Mucosa of descending colon (tissue), 3 donors: ENCODE results near the gene MPL. TPM values are rescaled to one million over a fixed set of nuclear protein-coding genes. Genes with fewer than 3 reads are reported as not detected.

ENCODE experiments used
- ATAC-seq: fragments of 200-7000 bp; cut with Tn5 transposase; one replicate; pipeline ENCODE4 v1.9.1; 2020; ENCODE audit warnings: mild to moderate bottlenecking, moderate library complexity
- DNase-seq, 3 donors: peaks; one replicate each; pipeline ENCODE4 v3.0.0-alpha.2; 2020
- H3K36me3 ChIP-seq: fragments of 200-600 bp; one replicate; pipeline ENCODE4 v1.8.0; 2021; ENCODE audit warnings: low read depth, mild to moderate bottlenecking
- H3K4me1 ChIP-seq: fragments of 200-600 bp; one replicate; pipeline ENCODE4 v1.8.0; 2021; ENCODE audit warnings: low read depth, mild to moderate bottlenecking
- H3K4me3 ChIP-seq: fragments of 200-600 bp; one replicate; pipeline ENCODE4 v1.8.0; 2021; ENCODE audit warnings: mild to moderate bottlenecking
- H3K9me3 ChIP-seq: fragments of 200-600 bp; one replicate; pipeline ENCODE4 v1.8.0; 2021; ENCODE audit warnings: mild to moderate bottlenecking
- intact Hi-C, 2 donors: fragments of 100-400 bp; cut with DNase I in 1 of 2; cut with micrococcal nuclease in 1 of 2; formaldehyde crosslinking; loops; one replicate each; pipeline versions ENCODE4 v1.11.0 to v1.11.1; 2022; cut with DNase I, micrococcal nuclease
- total RNA-seq, 3 donors: library from RNA; stranded (reverse); fragmentation: NEBNext Ultra II Directional in 2 of 3; extraction: Animal tissue kit (Norgen Biotek cat#: 25700) in 2 of 3; gene quantifications; one replicate each; pipeline versions ENCODE4 v1.2.1 to v1.2.4, GENCODE V29; 2021 to 2023
- TF ChIP-seq, protein P1 (sequence below): fragments of 200-600 bp; IDR thresholded peaks from one replicate; pipeline ENCODE4 v1.8.0; 2022; ENCODE audit warnings: antibody characterized with exemption, mild to moderate bottlenecking
- donor health status: DM: no; HTN: no; CAD: no; lungs with moderate emphysema.
- donor health status: DM: no; HTN: no; CAD: no.
- donor health status: DM: no; HTN: yes; CAD: no.

The MPL gene
- total RNA-seq, 3 donors from 2014 or later, result 0.81 to 1.0 TPM; not detected in 1

DNA sequence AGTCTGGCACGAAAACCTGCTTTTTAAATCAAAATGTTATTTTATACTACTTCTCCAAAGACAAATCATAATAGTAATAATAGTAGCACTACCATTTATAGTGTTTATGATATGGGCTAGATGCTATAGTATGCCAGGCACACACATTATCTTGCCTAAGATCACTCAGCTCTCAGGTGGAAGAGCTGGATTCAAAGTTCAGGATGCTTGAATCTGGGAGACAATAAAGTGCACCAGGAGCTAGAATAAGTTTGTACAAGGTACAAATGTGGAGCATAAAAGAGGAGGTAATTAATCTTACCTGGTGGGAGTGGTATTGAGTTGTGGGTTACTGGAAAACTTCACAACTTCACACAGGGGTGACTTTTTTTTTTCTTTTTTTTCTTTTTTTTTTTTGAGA, 40.2 kb downstream of the MPL start:
- DNase-seq, result no peak
- H3K4me3 ChIP-seq, result no peak overlapping the region
- intact Hi-C loops, result no loop called here

DNA sequence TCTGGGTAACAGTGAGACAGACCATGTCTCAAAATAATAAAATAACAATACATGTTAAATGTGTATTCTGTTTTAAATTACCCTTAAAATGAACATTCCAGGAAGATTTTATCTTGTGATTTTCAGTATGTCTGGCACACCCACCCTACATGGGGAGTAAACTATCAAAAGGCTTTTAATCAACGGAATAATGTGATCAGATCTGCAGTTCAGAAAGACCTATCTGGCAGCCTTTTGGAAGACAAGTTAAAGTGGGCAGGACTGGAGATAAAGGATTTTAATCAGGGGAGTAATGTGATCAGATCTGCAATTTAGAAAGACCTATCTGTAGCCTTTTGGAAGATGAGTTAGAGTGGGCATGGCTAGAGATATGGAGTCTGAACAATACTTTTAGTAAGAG, 41.9 kb downstream of the MPL start:
- H3K4me1 ChIP-seq, result no peaks in the 10 kb centered on the region
- H3K36me3 ChIP-seq, result peaks cover 6% of the 10 kb centered on the region
- ATAC-seq (no peak), DNase-seq (no peak)
- no peak overlapping the region for H3K4me3 ChIP-seq
- TF ChIP-seq, protein P1, sequence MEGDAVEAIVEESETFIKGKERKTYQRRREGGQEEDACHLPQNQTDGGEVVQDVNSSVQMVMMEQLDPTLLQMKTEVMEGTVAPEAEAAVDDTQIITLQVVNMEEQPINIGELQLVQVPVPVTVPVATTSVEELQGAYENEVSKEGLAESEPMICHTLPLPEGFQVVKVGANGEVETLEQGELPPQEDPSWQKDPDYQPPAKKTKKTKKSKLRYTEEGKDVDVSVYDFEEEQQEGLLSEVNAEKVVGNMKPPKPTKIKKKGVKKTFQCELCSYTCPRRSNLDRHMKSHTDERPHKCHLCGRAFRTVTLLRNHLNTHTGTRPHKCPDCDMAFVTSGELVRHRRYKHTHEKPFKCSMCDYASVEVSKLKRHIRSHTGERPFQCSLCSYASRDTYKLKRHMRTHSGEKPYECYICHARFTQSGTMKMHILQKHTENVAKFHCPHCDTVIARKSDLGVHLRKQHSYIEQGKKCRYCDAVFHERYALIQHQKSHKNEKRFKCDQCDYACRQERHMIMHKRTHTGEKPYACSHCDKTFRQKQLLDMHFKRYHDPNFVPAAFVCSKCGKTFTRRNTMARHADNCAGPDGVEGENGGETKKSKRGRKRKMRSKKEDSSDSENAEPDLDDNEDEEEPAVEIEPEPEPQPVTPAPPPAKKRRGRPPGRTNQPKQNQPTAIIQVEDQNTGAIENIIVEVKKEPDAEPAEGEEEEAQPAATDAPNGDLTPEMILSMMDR, result no peak
- intact Hi-C loops, result no loop called here
- no peaks in the 10 kb centered on the region for H3K9me3 ChIP-seq

More for the DNA sequence above, 40.2 kb downstream of the MPL start:
- ATAC-seq, result no peak
- TF ChIP-seq, protein P1, result no peak
- Histone ChIP-seq H3K9me3 (no peaks in the 10 kb centered on the region), H3K36me3 (no peaks in the 10 kb centered on the region), H3K4me1 (no peaks in the 10 kb centered on the region)

DNA sequence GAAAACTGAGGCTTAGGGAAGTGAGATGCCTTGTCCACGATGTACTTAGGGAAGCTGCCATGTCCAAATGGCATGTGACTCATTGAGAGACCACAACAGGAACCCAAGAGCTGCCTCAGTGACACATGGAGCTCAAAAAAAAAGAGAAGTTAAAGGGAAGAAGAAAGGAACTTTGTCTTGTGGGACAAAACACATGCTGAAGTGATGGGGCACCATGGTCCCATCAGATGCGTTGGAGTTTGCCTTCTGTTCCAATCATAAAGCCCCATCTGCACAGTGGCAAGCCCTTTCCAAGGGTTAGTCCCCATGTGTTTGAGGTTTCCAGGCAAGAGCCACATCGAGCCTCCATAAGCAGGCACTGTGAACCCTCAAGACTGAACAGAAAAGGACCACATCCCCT, 44.0 kb downstream of the MPL start:
- Histone ChIP-seq H3K4me1 (no peaks in the 10 kb centered on the region), H3K36me3 (peaks cover 19% of the 10 kb centered on the region), H3K4me3 (no peak overlapping the region), H3K9me3 (no peaks in the 10 kb centered on the region)
- TF ChIP-seq, protein P1, result no peak
- intact Hi-C loops, result no loop called here
- DNase-seq (no peak), ATAC-seq (peak; percentile 16)

DNA sequence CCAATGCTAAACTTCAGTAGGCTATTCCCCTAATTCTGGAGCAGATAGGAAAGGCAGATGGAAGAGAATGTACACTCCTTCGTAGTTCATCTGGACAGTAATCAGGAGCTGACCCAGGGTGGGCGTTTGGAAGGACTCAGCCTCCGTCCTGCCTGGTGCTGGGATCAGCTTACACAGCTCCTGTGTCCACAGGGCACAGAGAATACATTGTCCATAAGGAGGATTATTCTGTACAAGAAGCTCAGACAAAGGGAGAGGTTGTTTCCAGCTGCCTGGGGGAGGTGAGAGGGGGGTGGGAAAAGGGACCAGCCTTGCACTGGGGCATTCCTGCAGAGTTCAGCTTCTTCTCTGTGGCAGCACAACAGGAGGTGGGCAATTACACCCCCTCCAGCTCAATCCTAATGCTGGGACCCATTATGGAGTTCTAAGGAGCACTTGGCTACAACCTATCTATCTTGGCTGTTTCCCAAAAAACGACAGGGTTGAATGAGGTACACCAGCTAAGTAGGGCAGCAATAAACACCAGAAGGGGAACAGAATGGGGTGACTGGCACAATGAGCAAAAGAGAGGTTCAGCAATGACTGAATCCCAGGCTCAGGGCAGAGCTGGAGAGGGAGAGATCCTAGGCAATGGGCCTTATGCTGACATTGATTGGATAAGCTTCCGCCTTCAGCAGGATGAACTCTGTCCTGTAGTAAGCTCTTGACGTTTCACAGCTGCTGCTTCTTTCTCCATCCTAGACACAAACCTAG, 44.6 kb downstream of the MPL start:
- TF ChIP-seq, protein P1, result no peak
- intact Hi-C loops, result no loop called here
- no peak overlapping the region for H3K4me3 ChIP-seq
- no peaks in the 10 kb centered on the region for H3K4me1 ChIP-seq
- no peak for DNase-seq
- no peaks in the 10 kb centered on the region for H3K9me3 ChIP-seq
- ATAC-seq, result peak; percentile 30
- H3K36me3 ChIP-seq, result peaks cover 23% of the 10 kb centered on the region

DNA sequence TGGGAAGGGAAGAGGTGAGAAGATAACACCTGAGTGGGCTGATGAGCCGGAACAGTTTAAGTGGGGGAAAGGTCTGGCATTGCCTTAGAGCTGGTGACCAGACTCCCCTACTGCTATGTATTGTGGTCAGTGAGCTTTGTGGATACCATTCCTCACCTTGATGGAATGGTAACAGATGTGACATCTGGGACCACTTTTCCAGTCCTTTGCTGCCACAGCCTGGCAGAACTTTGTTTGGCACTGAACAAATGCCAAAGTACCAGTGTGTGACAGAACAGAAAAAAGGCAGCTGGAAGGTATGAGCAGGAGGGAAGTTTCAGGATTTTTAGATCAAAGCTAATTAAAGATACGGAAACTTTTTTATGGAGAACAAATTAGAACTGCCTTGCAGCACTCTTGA, 45.8 kb downstream of the MPL start:
- H3K4me1 ChIP-seq, result no peaks in the 10 kb centered on the region
- H3K36me3 ChIP-seq, result peaks cover 23% of the 10 kb centered on the region
- TF ChIP-seq, protein P1, result no peak
- intact Hi-C loops, result no loop called here
- no peak overlapping the region for H3K4me3 ChIP-seq
- ATAC-seq, result no peak
- no peaks in the 10 kb centered on the region for H3K9me3 ChIP-seq
- no peak for DNase-seq
